Lung (tissue), 4 donors: ENCODE results near the gene MTERF1. TPM values are rescaled to one million over a fixed set of nuclear protein-coding genes. Genes with fewer than 3 reads are reported as not detected.

Source experiments
- polyA plus RNA-seq, 2 donors: library from polyadenylated mRNA; stranded (reverse); fragments of 200-250 nt; gene quantifications; one replicate each; pipeline ENCODE4 v1.2.1, GENCODE V29; 2013
- total RNA-seq, 2 donors: library from RNA; depleted of rRNA in 1 of 2; stranded (reverse); fragments of >200 nt in 1 of 2; gene quantifications; one replicate each; pipeline ENCODE4 v1.2.1, GENCODE V29; 2014 to 2021
- donor health status: Bipolar disorder and iron deficiency.
- donor health status: healthy.
- donor health status: DM: yes; HTN: yes; CAD: no.

The MTERF1 gene
- total and polyA plus RNA-seq, 4 donors: 5.5 to 19.3 (median 9.4) TPM

Other genes with a start within 250 kb of the MTERF1 start
- 100 to 1,000 TPM in 1 of 2 donors, 10 to 100 TPM in 1; 64.4 to 203 TPM for gene AKAP9, start 60.2 kb upstream of the MTERF1 start, total RNA-seq
- 10 to 100 TPM; 11.4 to 15.5 TPM for gene AKAP9, start 60.2 kb upstream of the MTERF1 start, polyA plus RNA-seq